ENCODE data around the gene GAD1. TPM values are rescaled to one million over a fixed set of nuclear protein-coding genes. Genes with fewer than 3 reads are reported as not detected.

Gene GAD1
- total RNA-seq: not detected in 2 replicates

DNA sequence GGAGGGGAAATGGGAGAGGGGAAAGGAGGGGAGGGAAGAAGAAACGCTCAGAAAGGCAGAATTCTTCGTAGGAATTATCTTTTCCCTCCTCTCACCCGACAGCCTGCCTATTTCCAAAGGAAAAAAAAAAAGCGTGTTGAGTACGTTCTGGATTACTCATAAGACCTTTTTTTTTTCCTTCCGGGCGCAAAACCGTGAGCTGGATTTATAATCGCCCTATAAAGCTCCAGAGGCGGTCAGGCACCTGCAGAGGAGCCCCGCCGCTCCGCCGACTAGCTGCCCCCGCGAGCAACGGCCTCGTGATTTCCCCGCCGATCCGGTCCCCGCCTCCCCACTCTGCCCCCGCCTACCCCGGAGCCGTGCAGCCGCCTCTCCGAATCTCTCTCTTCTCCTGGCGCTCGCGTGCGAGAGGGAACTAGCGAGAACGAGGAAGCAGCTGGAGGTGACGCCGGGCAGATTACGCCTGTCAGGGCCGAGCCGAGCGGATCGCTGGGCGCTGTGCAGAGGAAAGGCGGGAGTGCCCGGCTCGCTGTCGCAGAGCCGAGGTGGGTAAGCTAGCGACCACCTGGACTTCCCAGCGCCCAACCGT is at the start of gene GAD1:
Gene GAD1, plus strand, starts transcription at position 384 of the 589 bp plus-strand sequence. CDS start 1,705 bp downstream, outside the sequence.

DNA sequence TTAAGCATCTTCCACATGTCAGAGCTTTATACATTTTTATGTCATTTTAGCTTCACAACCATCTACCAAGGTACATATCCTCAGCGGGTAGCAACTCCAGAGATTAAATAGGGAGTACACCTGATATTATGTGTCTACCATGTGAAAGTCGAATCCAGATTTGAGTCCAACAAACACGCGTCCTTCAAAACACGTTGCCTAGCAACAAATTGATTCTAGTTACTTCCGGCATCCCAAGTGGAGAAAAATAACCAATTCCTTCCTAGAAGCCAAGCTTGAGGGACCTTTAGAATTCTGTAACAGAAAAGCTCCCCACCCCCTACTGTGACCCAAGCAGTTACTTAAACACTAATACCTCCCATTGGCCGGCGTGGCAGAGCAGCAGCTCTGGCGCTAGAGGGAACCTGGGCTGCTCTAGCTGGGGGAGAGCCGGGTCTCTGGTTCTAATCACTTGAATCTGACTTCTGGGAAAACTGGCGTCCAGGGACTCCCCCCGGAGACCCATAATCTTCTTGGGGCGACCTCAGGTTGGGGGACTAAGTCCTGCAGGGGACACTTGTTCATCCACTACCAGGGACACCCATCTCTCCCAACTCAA is 46.6 kb upstream of the GAD1 start, which contains the start of gene ERICH2:
Gene ERICH2, plus strand, starts transcription at position 371 of the 598 bp plus-strand sequence. CDS start 304 bp downstream, outside the sequence.

Other genes starting within 250 kb of the GAD1 start
- not detected in 2 replicates for gene SP5, start 101.5 kb upstream of the GAD1 start, total RNA-seq
- gene ERICH2, start 46.5 kb upstream of the GAD1 start, total RNA-seq: not detected in 2 replicates
- 104 and 111 TPM in 2 replicates for gene GORASP2, start 112.4 kb downstream of the GAD1 start, total RNA-seq

Data from bronchus fibroblast of lung (primary cell).